ENCODE results near the gene SLC4A1.

SLC4A1 gene

DNA sequence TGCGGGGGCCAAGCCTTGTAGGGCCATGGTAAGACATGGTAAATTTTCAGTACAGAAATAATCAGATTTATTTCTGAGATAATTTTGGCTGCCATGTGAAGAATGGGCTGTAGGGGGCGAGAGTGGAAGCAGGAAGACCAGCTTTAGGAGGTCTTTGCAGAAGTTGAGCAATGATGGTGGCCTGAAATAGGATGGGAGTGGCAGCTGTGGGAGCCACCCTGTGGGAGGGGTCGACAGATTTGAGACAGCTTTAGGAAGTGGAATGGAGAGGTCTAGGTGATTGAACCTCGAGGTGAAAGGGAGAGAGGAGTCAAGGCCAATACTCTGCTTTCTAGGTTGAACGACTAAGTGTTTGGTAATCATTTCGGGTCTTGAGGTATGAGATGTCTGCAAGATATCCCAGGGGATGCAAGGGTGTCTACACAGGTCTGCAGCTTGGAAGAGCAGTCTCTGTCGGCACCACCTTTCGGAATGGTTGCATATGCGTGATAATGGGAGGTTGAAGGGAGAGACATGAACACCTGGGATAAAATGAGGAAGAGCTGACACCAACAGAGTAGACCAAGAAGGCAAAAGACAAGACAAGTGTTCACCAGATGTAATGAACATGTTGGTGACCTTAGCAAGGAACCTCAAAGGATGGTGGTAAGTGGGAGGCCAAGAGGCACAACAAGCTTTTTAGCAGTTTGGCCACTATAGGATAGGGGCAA is 64.0 kb downstream of the SLC4A1 start:
- DNase-seq, result peak; percentile 59

DNA sequence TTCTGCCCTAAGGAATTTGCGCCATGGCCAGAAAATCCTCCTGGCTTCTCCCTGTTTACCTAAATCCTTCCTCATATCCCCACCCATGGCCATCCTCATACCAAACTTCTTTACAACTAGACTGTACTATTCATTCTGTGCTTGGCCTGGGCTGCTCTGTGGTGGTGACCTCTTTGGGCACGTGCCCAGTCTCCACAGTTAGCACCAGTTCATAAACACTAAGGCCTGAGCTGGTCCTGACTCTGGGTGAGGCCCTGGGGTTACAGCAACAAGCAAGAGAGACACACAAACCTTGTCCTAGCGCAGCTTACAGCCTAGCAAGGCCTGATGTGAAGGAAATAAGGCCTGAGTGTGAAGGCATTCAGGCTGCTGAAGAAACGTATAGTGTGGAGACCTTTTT is 65.2 kb downstream of the SLC4A1 start:
- no peak for DNase-seq

DNA sequence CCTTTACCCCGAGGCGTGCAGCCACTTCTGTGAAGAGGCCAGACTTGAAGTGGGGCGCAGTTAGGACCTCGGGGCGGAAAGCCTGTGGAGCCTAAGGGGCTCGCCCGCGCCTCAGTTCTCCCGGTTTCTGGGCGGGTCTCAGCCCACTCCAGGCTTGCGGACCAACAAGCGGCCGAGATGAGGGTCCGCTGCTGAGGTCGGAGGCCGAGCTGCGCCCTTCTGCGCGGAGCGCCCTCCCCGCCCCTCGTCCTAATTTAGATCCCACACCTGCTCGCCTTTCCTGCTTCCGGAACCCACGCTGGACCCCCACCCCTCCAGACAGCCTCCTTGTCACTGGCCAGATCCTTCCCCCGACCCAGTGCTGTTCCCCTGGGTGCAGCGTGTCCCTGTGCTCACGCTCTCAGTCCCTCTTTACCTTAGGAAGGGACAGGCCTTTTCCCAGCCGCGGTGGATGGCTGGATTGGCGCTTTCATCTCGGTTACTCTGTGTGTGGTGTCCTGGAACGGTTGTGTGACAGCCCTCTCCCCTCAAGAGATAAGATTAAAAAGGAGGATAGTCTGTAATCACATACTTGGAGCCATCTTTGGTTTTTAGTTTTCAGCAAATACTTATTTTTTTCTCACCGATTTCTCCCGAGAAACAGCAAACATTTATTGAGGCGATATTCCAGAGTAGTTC is 67.3 kb downstream of the SLC4A1 start:
- DNase-seq, result no peak

DNA sequence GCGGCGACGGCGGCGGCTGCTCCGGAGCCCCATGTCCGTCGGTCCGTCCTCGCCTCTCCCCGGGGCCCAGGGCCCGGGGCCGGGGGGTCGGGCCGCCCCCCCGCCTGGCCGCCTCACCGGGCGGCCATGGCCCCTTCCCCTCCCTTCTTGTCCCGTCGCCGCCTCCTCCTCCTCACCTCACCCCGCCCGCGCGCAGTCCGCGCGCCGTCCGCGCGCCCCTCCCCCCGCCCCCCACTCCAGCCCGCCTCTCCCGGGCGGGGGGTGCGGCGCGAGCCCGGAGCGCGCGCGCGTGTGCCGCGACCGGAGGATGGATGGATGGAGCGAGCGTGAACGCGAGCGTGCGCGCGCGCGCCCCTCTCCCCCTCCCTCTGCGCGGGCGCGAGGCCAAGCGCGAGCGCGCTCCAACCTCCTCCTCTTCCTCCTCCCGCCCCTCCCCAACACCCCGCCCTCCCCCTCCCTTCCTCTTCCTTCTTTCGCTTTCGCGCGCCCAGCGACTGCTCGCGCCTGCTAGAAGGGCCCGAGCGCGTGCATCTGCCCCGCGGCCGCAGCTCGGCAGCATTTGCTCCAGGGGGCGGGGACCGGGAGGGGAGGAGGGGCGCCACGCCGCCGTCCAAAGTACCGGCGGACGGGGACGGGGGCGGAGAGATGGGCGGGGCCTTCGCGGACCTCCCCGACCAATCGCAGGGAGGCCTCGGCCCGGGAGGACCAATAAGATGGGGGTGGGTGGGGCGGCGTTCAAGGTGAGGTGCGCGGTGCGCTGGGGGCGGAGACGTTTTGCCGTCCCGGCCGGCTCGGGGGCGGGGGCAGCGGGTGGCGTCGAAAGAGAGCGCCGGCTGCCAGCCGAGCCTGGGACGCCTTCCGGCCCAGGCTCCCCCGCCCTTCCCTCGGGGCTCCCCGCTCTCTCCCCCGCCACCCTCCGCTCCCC is 68.1 kb downstream of the SLC4A1 start, which contains the start of gene ATXN7L3:
Gene ATXN7L3 (minus strand): TSS at position 332 of the 925 bp plus-strand sequence. CDS start 1,814 bp downstream, outside the sequence.
- DNase-seq, result peak; percentile 93

DNA sequence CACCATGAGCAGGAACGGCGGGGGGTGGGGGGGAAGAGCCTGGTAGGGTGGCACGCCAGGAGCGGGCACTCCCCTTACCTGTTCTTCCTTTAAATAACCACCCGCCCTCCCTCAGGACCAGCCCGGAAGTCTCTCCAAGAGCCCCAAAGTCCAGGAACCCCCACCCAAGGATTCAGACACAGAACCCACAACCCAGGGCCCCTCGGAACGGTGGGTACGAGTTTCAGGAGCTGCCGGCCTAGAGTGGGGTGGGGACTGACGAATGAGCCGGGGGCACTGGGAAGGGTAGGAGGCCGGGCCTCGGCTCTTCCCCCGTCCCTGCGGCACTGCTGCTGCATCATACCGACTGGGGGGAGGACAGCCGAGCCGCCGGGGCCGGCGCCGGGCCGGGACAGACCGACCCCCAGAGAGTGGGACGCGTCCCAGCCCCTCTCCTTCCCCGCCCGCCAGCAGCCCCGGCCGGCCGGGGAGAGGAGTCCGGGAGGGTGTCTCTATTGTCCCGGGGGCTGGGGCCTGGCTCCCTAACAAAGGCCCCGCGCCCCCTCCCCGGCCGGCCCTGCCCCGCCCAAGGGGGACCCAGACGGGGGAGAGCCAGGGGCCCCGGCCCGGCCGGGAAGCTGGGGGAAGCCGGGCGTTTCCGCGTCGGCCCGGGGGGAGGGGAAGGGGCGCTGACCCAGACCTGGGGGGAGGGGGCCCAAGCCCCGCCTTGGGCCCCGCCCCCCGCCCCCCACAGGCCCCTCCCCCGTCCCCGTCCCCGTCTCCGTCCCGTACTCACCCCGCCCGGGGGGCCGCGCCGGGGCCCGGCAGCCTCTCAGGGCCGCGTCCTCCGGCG is 69.0 kb downstream of the SLC4A1 start:
- peak; percentile 18 for DNase-seq

All from NCI-H1694 treated with DMSO at 0.1 percent for 48 hours (cell line).